Fibroblast of skin of scalp (primary cell): ENCODE results near the gene RNF220.
A peak's percentile ranks its signal among the peaks of the same experiment; 100 is the strongest.

Source experiments
- DNase-seq: peaks from one replicate; pipeline ENCODE4 v3.0.0-alpha.2; 2013

Gene RNF220

DNA sequence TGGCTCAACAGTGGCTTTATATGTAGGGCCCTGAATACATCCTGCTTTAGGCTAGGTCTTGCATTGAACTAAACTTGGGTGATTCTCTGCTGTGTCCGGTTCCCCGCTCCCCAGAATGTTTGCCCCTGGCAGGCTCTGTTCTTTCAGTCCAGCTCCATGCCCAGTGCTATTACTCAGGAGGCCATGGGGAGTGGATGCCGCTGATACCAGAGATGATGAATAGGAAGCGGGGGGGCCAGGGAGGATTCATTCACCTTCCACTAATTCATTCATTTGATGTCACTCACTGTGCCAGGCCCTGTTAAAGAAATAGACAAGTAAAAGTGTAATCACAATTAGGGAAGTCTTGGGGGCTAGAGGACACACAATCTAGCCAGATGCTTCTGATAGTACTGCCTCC is 185.4 kb downstream of the RNF220 start:
- no peak for DNase-seq

DNA sequence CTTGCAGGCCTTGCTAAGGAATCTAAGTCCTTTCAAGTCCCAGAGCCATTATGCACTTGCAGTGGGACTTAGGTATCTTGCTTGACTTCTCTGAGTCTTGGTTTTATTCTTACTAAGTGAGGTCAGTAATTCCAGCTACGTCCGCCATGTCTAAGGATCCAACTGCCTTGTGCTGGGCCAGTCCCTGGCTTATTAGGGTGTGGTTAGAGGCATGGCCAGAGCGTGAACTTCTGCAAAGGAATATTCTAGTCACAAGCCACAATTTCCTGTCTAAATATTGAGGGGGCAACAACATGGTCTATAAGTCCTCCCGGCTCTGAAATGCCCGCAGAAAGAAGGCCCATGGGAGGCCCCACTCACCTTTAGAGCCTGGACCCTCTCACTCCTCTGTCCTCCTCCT is 186.3 kb downstream of the RNF220 start:
- DNase-seq = no peak

DNA sequence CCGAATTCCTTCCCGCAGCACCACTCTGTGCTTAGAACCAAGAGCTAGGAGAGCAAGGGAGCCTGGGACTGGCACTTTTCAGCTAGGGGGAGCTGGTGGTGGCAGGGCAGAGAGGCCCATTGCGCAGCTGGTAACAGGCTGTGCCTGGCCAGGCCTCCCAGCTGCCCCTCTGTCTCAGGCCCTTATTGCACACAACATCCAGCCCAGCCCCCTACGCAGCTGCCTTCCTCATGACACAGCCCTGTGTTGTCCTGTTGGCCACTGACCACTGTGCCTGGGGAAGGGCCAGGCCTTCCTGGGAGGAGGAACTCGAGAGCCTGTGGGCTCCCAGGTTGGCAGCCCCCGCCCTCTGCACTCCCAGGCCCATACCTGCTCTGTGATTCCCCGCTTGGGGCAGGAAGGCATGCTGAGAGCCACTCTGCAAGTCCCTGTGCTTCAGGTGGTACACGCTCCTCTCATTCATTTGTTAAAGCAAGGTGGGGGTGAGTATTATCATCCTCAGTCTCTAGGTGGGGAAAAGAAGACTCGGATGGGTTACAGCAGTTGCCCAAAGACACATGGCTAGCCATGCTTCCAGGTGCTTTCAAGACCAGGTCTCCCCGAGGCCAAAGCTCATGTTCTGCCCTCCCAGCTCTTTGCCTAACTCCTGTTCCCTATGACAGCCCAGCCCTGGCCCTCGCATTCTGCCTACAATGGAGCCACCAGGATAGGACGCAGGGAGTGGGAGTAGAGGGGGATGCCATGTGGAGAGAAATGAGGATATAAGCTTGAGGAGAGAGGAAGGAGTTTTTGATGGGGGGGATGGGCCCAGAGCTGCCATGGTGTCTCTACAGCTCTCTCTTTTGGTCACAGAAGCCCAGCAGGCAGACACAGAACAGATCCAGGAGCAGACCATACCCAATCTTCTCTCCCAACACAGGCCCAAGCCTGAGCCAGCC is 187.4 kb downstream of the RNF220 start:
- DNase-seq = no peak

- no peak for DNase-seq
Measured at GRCh38 chr1:44594353-44594752, 189.3 kb downstream of the RNF220 start.

DNA sequence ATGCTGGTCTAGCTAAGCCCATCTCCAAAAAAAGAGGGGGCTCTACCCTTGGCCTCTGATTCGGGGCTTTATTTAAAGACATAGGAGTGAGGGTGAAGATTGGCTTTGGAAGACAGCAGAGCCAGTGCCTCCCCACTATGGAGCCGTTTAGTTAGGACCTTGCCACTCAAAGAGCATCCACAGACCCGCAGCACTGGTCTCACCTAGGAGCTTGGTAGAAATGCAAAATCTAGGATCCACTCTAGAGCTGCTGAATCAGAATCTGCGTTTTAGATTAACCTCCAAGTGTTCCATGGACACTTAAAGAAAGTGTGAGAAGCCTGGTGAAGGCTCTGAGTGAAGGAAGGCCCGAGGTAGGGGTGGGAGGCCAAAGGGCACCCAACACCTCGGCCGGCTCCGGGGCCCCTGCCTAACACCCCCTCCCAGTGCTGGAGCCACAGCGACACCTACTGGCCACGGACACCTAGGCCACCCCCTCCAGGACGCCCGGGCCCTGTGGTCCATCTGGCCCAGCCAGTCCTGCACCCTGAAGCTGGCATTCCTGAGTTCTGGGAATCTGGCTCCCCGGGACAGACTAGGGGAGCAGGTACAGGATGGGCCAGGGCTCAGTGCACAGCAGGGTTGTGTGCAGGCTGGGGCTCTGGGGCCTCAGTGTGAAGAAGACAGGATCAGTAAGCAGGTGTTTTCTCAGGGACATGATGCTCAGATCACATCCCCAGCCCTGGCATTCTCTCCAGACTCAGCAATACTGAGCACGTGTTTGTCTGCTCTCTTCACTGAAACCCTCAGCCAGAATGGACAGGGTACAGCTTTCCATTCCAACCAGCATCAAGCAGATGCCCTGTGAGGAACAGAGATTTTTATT is 190.0 kb downstream of the RNF220 start:
- DNase-seq = peak; percentile 60

DNA sequence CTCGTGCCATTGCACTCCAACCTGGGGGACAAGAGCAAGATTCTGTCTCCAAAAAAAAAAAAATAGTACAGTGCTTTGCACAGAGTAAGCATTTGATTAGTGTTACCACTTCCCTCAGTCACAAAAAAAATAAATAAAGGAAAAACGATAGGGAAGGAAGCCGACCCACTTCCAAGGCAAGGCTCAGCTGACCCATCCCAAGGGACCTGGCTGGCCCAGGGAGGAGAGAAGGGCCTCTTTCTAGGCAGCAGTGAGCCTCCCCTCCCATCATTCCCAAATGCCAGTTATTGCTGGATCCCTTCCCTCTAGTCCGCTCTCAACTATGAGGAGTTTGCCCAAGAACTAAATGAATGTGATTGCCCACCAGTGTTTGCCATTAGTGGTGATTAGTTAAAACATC is 191.5 kb downstream of the RNF220 start:
- DNase-seq = no peak

GRCh38 chr1:44598167-44598566 is 193.1 kb downstream of the RNF220 start:
- no peak for DNase-seq

DNA sequence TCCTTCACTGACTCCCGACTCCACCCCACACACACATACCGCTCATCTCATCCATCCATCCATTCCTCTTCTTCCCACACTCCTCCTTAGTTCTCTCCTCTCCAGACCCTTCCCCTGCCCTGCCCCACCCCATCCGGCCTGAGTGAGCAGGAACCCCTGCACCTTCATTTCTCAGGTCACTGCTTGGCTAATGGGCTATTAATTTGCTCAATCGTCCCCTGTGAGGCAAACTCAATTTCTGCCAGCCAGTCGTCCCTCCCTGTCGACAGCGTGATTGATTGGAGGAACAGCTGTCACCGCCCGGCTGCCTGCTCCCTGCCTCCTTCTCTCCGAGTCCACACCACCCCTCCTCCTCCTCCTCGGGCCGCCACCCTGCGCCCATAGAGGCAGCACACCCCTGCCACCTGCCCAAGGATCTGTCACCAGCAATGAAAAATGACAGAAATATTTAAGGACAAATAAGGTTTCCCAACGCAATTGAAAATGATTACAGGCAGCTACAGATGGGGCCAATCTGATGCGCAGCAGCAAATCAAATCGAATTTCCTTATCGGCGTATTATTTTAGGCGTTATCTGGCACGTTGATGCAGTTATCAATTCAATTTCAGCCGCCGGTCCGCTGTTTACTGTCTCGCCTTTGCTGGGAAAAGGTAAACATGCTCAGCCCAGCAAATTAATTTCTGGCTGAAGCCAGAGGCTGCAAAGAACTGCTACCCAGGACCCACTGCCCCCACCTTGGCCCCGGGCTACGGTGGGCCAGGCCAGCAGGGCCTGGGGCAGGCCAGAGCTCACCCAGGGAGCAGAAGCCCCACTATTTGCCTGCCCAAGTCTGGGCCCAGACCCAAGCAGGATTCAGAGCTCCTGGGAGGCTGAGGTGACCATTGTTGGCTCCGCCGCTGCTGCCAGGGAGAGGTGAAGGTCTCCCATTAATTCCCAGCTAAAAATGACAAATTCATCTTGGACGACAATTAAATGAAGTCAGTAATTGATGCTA is 197.9 kb downstream of the RNF220 start:
- no peak for DNase-seq

DNA sequence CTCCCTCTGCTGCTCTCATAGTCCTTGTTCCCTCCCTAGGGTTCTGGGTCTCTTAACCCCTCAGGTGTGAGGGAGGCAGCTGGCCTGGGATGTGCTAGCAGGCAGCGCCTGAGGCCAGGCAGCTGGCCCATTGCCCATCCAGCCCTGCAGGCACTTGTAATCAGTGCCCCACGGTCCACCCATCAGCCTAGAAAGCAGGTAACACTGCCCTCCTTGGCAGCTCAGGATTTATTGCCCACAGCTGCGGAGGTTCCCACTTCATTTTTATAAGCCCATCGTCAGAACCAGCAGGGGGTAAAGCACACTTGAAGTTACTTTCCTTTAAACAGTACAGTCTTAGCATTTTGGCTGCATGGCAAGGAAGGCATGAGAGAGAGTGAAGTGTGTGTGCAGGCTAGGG is 198.7 kb downstream of the RNF220 start:
- DNase-seq = no peak

- DNase-seq = no peak
Measured at GRCh38 chr1:44604157-44604955, 199.3 kb downstream of the RNF220 start.

GRCh38 chr1:44605914-44606615 is 201.0 kb downstream of the RNF220 start:
- DNase-seq = peak; percentile 71

GRCh38 chr1:44606701-44607281 is 201.7 kb downstream of the RNF220 start:
- DNase-seq = no peak

DNA sequence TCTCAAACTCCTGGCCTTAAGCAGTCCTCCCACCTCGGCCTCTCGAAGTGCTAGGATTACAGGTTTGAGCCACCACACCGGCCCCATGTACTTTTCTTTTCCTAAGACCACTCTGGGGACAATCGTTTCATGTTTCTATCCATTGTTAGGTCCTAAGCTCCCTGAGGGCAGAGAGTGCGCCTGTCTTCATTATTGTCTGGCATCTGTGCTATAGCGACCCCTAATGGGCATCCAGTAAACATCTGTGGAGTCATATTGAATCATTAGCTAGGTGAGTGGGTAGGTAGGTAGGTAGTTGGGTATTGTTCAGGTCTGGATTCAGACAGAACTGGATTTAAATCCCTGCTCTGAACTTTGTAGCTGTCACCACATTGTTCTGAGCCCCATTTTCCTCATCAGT is 203.1 kb downstream of the RNF220 start:
- DNase-seq = no peak

DNA sequence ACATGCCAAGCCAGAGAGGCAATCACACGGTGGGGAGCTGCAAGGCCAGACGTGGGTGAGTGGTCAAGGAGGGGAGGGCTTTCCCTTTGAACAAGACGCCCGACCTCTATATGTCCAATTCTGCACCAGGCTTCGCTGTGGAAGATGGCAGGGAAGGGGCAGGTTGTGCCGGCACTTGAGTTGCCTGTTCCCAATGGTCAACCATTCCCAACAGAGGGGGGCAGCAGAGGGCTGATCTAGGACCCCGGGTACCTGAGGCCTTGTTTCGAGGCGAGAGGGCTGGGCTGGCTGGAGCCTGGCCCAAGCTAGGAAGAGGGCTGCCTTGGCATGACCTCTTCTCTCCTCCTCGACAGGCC is 204.3 kb downstream of the RNF220 start:
- peak; percentile 46 for DNase-seq

DNA sequence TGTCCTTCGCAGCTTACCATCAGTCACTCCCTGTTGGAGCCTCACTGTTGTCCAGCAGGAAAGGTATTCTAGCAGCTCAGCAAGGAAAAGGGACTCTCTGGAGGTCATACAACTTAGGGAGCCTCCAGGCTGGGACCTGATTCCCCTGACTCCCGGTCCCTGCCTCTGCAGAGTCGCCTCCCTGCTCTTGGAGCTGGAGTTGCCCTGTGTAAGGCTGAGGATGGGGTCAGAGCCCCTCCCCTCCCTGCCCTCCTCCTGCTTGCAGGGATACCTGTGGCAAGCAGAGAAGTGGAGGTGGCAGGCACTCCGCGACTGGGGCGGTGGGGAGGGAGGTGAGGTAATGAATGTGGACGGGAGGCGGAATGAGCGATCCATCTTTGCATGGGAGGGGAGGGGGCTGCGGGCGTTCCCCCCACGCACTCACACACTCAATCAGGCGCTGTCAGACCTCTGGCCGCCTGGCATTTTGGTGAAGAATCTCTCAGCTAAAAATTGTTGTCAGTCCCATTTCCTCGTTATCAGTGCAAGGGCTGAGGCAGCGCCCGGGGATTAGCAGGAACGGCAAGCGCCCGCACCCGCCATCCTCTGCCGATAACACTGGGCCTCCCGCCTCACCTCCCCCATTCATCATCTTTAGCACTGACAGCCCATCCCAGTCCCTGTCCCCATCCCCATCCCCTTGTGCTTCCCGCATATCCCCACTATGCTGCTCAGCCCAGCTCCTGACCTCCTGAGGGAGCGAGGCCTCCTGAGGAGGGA is 204.9 kb downstream of the RNF220 start:
- DNase-seq = no peak

DNA sequence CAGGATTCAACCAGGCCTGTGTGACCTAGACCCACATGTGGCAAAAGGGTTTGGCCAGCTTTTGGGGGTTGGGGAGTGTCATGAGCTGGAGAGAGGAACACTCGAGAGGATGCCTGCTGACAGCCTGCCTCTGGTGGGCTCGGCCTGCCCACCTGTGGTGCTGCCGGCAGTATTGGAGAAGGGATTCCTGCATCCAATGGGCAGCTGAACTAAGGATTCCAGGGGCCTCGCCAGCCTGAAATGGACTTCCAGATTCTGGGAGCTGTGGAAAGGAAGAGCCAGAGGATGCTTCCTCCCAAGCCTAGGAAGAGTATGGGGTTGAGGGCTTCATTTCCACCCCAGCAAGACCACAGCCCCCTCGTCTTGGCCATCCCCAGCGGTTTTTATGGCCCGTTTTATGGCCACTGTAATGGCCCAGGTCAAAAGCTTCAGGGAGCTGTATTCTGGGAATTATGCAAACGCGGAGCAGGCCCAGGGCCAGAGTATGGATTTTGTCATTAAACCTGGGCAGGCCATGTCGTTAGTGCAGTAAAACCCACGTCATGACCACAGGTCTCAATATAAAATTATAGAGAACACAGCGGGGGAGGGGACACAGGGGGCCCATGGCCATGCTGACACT is 205.6 kb downstream of the RNF220 start:
- no peak for DNase-seq

GRCh38 chr1:44611419-44611818 is 206.4 kb downstream of the RNF220 start:
- DNase-seq = no peak

- DNase-seq = no peak
Measured at GRCh38 chr1:44611866-44612265, 206.8 kb downstream of the RNF220 start.

GRCh38 chr1:44613941-44614340 is 208.9 kb downstream of the RNF220 start:
- DNase-seq = no peak
